ENCODE results near the gene SMS. TPM values are rescaled to one million over a fixed set of nuclear protein-coding genes. Genes with fewer than 3 reads are reported as not detected.

The SMS gene
- total RNA-seq, 4 donors from 2014 or later: 38.1 to 46.5 (median 40.6) TPM

GRCh38 chrX:22043872-22044271 lies 103.4 kb downstream of the SMS start:
- TF ChIP-seq CTCF (IDR thresholded peaks at IDR 0.05): no peak
- DNase-seq (ENCODE audit: low spot score) (no peak), ATAC-seq (ENCODE audit: low FRiP score) (no peak)

Other genes starting within 250 kb of the SMS start
- not detected for gene SMPX, start 182.6 kb upstream of the SMS start, total RNA-seq
- 10 to 100 TPM in 2 of 4 donors, 1 to 10 TPM in 2; 7.4 to 12.5 (median 9.2) TPM for gene MBTPS2, start 101.1 kb upstream of the SMS start, total RNA-seq
- 1 to 10 TPM; 2.3 to 3.0 (median 2.7) TPM for gene YY2, start 84.7 kb upstream of the SMS start, total RNA-seq
- gene PHEX, start 91.6 kb downstream of the SMS start, total RNA-seq: under 1 TPM in 3 of 4 donors, not detected in 1; 0.06 to 0.24 (median 0.09) TPM

Data from omental fat pad (tissue), 4 donors.